ENCODE data around the gene NLRX1.

DNA sequence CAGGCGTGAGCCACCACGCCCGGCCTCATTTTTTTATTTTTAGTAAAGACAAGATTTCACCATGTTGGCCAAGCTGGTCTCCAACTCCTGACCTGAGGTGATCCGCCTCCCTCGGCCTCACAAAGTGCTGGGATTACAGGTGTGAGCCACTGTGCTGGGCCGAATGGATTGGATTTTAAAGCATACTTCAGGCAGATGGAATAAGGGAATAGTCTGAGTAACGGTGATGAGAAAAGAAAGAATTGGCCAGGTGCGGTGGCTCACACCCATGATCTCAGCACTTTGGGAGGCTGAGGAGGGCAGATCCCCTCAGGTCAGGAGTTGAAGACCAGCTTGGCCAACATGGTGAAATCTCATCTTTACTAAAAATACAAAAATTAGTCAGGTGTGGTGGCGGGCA lies 35.5 kb downstream of the NLRX1 start:
- TF ChIP-seq CTCF (IDR thresholded peaks at IDR 0.05) (no peak), NFIC (IDR thresholded peaks at IDR 0.05; ENCODE audit: borderline replicate concordance) (no peak), SIN3A (IDR thresholded peaks at IDR 0.05; ENCODE audit: borderline replicate concordance, low read depth, low read length) (no peak), GATA2 (CRISPR knock-in tag; IDR thresholded peaks at IDR 0.05) (no peak), JUND (IDR thresholded peaks at IDR 0.05) (no peak)
